ENCODE measurements around the gene INSIG2.

The INSIG2 gene

GRCh38 chr2:118131771-118132170, 43.5 kb downstream of the INSIG2 start:
- no peak for DNase-seq

GRCh38 chr2:118133916-118134315, 45.6 kb downstream of the INSIG2 start:
- no peak for DNase-seq

- no peak for DNase-seq
These were observed 46.4 kb downstream of the INSIG2 start for GRCh38 chr2:118134650-118135049.

- DNase-seq, result no peak
These were observed 56.9 kb downstream of the INSIG2 start for GRCh38 chr2:118145207-118145606.

GRCh38 chr2:118145806-118146205, 57.5 kb downstream of the INSIG2 start:
- no peak for DNase-seq

- DNase-seq, result no peak
These were observed 58.3 kb downstream of the INSIG2 start for GRCh38 chr2:118146315-118147283.

- DNase-seq, result no peak
These were observed 59.9 kb downstream of the INSIG2 start for GRCh38 chr2:118148133-118148532.

GRCh38 chr2:118148809-118149208, 60.5 kb downstream of the INSIG2 start:
- DNase-seq, result no peak

GRCh38 chr2:118150294-118150693, 62.0 kb downstream of the INSIG2 start:
- no peak for DNase-seq

- DNase-seq, result no peak
These were observed 63.6 kb downstream of the INSIG2 start for GRCh38 chr2:118151831-118152230.

GRCh38 chr2:118153433-118153832, 65.2 kb downstream of the INSIG2 start:
- DNase-seq, result no peak

GRCh38 chr2:118154176-118154575, 65.9 kb downstream of the INSIG2 start:
- no peak for DNase-seq
